HG02759 (cell line): ENCODE measurements around the gene UCKL1.
"Not testable (repeated sequence)": the region's sequence is repeated elsewhere in the genome, so short reads cannot be mapped to it uniquely, and the experiment has no call there.

Experiments used
- ATAC-seq: cut with Tn5 transposase; IDR thresholded peaks from one replicate; pipeline ENCODE4 v1.9.1; 2021; ENCODE audit warnings: mild to moderate bottlenecking, moderate library complexity; ENCODE audit not compliant: unreplicated experiment

Gene UCKL1

DNA sequence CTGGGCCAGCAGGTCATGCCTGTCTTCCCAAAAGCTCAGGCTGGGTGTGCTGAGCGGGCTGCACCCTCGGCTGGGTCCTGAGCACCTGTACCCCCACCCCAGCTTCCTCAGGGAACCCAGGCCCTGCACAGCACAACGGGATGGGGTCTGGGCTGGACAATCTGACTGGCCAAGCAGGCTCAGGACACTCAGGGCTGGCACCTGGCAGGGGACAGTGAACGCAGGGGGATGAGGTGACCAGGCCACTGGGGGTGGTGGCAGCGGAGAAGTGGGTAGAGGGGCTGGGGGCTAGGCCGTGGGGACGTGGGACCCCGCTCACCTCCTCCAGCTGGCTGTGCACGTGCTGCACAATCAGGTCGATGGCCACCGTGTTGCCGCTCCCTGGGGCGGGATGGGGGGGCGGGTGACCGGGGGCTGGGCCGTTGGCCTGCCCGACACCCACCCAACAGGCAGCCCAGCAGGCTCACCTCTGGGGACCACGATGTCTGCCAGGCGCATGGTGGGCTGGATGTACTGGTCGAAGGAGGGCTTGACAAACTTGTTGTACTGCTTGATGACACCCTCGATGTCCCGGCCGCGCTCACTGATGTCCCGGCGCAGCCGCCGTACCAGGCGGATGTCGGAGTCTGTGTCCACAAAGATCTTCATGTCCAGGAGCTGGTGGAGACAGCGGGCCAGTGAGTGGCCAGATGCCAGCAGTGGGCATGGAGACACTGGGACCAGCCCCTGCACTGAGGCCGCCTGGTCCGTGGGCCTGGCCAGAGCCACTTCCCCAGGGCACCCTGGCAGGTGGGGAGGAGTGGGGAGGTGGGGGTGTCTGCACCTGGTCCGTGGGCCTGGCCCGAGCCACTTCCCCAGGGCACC is 11.9 kb downstream of the UCKL1 start:
- no peak for ATAC-seq

GRCh38 chr20:63943808-63944077 is 12.5 kb downstream of the UCKL1 start:
- ATAC-seq, result no peak

DNA sequence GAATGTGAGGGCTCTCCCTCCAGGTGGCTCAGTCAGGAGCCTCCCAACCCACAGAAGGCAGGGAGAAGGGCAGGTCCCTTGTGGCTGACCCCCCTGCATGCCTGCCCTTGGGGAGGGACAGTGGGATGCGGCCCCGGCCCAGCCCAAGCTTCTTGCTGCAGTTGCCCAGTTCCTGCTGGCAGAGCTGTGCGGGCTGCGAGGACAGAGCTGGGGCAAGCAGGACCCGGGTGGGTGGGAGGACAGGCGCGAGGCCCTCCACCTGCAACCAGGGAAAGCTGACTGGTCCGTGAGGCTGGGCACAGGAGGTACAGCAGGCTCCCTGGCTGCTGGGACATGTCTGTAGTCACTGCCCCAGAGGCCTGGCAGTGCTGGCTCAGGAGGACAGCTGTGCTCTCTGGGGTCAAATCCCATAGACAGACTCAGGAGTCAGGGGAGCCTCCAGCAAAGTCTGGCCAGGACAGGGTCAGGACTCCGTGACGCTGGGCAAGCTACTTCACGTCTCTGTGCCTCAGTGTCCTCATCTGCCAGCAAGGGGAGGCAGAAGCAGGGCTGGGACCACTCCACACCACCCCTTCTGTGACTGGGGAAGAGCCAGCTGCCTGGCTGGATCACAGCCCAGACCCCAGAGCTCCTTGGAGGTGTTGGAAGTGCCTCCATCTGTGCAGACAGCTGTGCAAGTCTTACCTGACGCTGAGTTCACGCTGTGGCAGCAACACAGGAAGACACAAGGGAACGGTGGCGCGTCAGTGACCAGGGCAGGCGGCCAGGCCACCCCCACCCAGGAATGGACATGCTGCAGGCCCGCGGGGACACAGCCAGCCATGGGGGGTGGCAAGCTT is 13.0 kb downstream of the UCKL1 start:
- ATAC-seq, result no peak

DNA sequence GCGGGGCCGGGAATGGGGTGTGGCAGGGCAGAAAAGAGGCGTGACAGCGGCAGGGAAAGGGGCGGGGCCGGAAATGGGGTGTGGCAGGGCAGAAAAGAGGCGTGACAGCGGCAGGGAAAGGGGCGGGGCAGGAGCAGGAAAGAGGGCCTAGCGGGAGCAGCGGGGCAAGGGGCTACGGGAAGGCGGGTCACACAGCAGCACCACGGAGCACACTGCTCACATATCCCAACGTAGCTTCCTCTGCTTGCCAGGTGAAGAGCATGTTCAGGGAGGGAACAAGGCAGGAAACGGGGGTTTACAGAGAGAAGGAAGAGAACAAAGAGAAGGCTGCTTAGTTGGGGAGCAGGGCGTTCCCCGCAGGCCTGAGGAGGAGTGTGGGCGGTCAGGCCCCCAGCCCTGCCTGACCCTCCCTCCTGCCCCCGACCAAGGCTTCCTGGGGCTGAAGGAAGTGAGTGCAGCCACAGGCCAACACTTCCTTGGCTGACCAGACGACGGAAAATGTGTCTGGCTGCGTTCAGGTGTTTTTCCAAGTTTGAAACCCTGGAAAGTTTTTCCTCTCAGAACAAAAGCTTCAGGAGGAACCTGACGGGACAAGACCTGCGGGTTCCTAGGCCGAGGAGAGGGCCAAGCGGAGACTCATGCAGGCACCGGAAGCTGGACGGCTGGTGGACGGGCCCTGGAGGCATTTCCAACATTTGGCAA is 13.8 kb downstream of the UCKL1 start:
- ATAC-seq, result no peak

DNA sequence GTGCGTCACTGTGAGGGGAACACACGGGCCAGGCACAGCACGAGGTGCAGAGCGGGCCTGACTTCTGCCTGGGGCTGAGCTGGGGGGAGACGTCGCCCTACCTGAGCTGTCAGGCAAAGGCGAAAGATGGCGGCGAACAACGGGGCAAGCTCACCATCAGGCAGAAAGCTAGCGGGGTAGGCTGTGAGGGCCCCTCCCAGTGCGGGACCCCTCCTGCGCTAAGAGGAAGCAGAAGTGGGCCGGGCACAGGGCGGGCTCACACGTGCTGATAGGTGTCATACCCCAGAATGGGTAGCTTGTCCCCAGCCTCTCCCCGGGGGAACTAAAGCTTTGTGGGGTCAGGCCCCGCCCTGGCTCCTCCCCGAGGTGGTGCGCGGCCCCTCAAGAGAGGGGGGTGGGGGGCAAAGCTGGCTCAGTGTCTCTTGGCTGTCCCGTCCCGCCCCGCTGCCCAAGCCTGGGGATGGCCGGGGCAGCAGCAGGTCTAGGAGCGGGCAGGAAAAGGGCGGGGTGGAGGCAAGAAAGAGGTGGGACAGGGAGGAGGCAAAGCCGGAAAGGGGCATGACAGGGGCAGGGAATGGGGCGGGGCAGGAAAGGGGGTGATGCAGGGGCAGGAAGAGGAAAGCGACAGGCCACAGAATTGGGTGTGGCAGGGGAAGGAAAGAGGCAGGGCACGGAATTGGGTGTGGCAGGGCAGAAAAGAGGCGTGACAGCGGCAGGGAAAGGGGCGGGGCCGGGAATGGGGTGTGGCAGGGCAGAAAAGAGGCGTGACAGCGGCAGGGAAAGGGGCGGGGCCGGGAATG is 14.7 kb downstream of the UCKL1 start:
- no peak for ATAC-seq

DNA sequence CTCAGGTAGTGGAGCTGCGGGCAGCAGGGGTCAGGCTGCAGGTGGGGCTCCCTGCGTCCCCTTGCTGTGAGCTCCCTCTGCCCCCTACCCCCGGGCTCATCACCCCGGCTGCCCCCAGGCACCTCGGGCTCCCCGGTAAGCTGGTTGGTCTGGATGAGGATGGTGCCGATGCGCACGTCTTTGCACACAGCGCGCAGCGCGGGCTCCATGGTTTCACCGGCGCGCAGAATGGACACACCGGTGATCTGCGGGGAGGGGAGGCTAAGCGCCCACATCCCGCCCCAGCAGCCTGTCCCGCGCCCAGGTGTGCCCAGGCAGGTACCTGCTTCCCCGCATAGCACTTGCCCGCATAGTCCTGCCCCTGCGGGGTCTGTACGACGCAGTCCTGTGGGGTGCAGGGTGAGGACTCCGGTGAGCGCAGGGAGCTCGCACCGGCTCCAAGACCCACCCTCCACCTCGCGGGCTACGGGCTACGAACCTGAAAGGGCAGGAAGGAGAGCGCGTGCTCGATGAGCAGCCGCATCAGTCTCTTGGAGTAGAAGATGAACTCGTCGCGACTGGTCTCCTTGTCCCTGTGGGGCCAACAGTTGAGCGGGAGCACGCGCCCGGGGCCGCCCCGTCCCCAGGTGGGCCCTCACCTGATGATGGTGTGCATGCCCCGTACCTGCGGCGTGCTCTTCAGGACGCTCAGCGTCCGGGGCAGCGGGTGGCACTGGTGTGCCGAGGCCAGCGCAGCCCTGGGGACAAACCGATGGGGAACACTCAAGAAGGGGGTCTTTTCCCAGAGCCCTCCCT is 15.5 kb downstream of the UCKL1 start:
- ATAC-seq, result no peak

GRCh38 chr20:63940071-63940471 is 16.1 kb downstream of the UCKL1 start:
- ATAC-seq, result no peak

DNA sequence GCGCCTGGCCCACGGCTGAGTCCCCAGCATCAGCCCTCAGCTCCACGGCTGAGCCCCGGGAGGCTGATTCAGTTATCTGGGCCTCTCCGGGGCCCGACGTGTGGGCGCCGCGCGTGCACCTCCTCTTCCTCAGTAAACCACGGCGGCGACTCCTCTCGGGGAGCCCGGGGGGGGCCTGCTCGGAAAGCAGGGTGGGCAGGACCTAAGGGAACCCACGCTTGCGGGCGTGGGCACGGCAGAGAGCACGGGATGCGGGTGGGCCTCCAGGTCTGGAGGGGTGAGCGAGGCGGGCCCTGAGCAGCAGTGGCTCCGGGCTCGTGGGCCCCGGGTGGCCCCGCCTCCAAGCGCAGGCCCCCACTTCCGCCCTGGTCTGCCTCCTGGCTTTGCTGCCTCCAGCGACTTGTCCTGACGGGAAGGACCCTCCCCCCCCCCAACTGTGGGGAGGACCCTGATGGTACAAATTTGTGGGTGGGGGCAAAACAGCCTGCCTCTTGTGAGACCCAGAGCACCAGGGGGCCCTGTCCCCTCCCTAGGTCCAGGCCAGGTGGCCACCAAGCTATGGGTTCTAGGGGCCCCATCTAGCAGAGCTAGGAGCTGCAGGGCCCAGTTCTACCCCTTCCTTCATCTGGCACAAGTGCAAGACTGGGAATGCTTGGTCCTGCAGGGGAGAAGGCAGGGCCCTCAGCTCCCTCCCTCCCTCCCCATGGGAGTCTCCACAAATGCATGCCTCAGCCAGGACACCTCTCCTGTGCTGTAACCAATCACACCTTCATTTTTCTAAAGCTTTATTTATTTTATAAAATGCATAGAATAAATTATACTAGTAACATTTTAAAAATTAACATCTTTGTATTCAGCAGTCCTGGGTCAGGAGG is 16.9 kb downstream of the UCKL1 start:
- no peak for ATAC-seq

GRCh38 chr20:63937596-63937995 is 18.6 kb downstream of the UCKL1 start:
- no peak for ATAC-seq

DNA sequence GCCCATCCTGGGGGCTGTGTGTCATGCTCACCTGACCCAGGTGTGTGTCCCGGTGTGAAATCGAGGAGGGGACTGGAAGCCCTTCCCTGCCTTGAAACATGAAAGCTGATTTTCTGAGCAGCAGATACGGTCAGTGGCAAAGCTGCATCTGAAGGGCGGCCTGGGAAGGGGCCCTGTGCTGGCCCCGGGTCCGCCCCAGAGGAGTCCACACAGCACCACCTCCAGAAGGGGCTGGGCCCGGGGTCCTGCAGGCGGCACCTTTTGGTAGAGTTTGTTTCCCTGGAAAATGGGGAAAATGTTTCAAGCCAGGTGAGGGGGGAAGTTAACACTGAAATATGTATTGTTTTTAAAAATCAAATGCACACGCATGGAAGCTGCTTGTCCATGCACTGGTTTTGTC is 20.8 kb downstream of the UCKL1 start:
- no peak for ATAC-seq

DNA sequence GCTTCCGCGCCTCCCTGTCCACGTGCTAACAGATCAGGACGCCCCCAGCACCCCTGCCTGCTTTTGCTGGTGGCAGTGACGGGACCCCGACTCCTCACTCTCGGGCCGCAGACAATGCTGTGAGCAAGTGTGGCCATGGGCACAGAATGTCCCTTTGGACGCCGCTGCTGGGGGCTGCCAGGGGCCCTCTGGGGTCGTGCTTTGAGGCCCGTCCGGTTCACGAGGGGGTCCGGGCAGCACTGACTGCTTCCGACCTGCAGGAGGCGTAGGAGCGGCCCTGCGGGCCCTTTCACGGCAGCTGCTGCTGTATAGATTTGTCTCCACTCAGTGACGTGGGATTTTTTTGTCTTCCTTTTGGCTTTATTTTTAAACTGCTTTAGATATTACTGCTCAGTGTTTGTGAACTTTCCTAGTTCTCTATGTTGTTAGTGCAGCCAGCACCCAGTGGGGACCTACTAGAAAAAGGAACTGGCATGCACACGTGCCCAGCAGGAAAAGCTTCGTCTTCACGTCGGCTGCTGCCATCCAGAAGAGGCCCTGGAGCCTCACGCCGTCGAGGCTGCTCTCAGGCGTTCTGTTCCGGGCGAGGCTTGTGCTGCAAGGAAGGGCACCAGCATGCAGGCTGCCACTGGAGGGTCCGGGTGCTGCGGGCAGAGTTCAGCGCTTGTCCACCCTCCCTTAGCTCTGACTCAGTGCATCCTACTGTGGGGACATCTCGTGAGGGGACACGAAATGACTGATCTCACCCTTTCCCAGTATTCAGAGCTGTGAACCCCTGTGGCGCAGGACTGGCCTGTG is 21.7 kb downstream of the UCKL1 start:
- no peak for ATAC-seq

DNA sequence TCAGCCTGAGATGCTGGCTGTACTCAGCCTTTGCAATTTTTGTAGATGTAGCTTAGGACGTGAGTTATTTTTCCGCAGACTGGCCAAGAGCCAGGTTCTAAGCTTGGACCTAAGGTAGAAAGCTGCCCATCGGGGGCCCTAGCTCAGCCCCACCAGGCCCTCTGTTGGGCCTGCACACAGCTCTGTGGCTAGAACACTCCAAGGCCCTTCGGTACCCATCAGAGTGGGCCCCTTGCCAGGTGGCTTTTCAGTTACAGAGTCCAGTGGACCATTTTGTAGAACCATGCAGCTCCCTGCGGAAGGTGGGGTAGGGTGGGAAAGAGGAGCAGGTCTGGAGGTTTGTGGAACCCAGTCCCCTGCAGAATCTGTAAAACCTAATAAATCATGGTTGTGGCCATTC is 22.6 kb downstream of the UCKL1 start:
- ATAC-seq, result no peak

DNA sequence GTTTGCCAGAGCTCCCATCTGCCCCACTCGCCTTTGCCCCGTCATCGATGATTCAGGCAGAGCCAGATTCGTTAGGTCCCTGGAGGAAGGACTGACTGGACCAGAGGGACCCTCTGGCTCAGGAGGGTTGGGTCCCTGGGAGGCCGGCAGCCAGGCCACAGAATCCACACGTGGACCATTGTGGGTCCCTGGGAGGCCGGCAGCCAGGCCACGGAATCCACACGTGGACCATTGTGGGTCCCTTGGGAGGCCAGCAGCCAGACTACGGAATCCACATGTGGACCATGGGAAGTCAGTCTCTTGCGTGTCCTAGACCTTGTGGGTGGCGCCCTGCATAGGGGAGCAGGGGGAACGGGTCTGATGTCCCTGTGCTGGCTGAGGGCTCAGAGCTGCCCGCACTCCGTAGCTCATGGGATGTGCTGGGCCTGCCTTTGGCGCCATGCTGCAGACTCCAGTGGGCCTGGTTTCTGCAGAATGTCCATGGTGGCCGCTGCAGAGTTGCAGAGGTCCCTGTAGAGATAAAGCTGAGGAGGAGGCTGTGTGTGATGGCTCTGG is 23.5 kb downstream of the UCKL1 start:
- no peak for ATAC-seq

DNA sequence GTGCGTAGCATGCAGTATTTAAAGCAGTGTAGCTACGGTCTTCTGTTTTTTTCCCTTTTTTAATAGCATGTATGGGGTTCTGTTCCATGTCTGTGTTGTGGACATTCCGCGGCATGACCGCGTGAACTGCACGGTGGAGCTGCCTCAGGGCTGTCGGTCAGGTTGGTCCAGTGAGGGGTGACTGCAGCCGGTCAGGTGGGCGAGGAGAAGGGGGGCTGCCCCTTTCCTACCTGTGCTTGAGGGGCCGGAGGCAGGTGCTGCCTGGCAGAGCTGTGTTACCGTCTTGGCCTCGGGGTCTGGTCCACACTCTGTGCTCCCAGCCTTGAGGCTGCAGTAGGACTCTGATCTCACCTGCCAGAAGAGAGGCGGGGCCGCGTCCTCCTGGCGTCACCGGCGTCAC is 24.5 kb downstream of the UCKL1 start:
- ATAC-seq, result no peak

GRCh38 chr20:63930971-63931553 is 25.2 kb downstream of the UCKL1 start:
- no peak for ATAC-seq

DNA sequence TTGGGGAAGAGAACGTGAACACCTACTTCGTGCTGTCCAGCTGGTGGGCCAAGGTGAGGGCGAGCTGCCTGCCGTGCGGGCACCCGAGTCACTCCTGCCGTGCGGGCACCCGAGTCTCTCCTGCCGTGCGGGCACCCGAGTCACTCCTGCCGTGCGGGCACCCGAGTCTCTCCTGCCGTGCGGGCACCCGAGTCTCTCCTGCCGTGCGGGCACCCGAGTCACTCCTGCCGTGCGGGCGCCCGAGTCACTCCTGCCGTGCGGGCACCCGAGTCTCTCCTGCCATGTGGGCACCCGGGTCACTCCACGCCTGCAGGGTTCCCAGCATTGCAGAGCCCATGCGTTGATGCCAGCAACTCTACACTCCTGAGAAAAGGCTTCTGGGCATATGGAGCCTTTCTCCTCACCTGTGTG is 26.7 kb downstream of the UCKL1 start:
- not testable (repeated sequence) for ATAC-seq

DNA sequence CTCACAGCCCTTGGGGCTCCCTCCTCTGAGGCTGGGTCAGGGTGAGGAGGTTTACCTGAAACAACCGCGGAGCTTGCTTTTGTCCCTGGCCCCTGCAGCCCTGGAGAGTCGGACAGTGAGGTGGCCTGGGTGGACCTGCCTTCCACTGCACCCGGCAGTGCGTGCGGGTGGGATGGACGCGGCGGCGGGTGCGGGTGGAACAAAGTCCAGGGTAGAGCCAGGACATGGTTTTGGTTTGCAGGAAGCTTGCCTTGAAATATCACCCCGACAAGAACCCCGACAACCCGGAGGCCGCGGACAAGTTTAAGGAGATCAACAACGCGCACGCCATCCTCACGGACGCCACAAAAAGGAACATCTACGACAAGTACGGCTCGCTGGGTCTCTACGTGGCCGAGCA is 27.1 kb downstream of the UCKL1 start:
- ATAC-seq, result no peak

- ATAC-seq, result no peak
Observed at GRCh38 chr20:63926298-63926697, 29.9 kb downstream of the UCKL1 start.
